ENCODE results near the gene MOV10. TPM values are rescaled to one million over a fixed set of nuclear protein-coding genes. Genes with fewer than 3 reads are reported as not detected.

MOV10 gene
- polyA plus RNA-seq, 1 donor from 2014 or later: 1.4 TPM

- Histone ChIP-seq H3K4me3 (ENCODE audit: low read length) (no peak overlapping the region), H3K9ac (ENCODE audit: low read length) (no peak overlapping the region), H4K20me1 (ENCODE audit: insufficient read depth) (no peaks in the 10 kb centered on the region), H3K27me3 (ENCODE audit: insufficient read depth, low read depth, low read length) (no peaks in the 10 kb centered on the region), H3K27ac (ENCODE audit: low read length) (no peak overlapping the region), H3F3A (ENCODE audit: insufficient read depth, low read length, poor library complexity, severe bottlenecking) (no peaks in the 10 kb centered on the region), H3K9me3 (ENCODE audit: low read length) (no peaks in the 10 kb centered on the region), H3K79me2 (replicated peaks; ENCODE audit: insufficient read depth, low read length) (no peaks in the 10 kb centered on the region), H3K9me2 (ENCODE audit: insufficient read depth, low read length) (no peaks in the 10 kb centered on the region), H3K36me3 (ENCODE audit: insufficient read depth, low read length) (no peaks in the 10 kb centered on the region), H3K4me2 (ENCODE audit: low read length) (no peak overlapping the region), H2AFZ (ENCODE audit: low read depth, low read length) (no peak overlapping the region)
- TF ChIP-seq CTCF (IDR thresholded peaks at IDR 0.05; ENCODE audit: poor library complexity, severe bottlenecking) (no peak), POLR2AphosphoS5 (IDR thresholded peaks at IDR 0.05) (no peak), REST (IDR thresholded peaks at IDR 0.05; ENCODE audit: borderline replicate concordance) (no peak), MXI1 (conservative IDR thresholded peaks at IDR 0.05; ENCODE audit: poor library complexity, severe bottlenecking) (no peak), TAF1 (IDR thresholded peaks at IDR 0.05; ENCODE audit: low read depth) (no peak), EZH2 (IDR thresholded peaks at IDR 0.05; ENCODE audit: borderline replicate concordance, insufficient read depth, low read length, poor library complexity, severe bottlenecking) (no peak), SMC3 (conservative IDR thresholded peaks at IDR 0.05; ENCODE audit: poor library complexity) (no peak), RAD21 (conservative IDR thresholded peaks at IDR 0.05) (no peak), EP300 (conservative IDR thresholded peaks at IDR 0.05; ENCODE audit: poor library complexity, severe bottlenecking) (no peak)
Measured at GRCh38 chr1:112698366-112699310, 24.2 kb downstream of the MOV10 start.

- TF ChIP-seq TAF1 (IDR thresholded peaks at IDR 0.05; ENCODE audit: low read depth) (no peak), MXI1 (conservative IDR thresholded peaks at IDR 0.05; ENCODE audit: poor library complexity, severe bottlenecking) (no peak), POLR2AphosphoS5 (IDR thresholded peaks at IDR 0.05) (no peak), SMC3 (conservative IDR thresholded peaks at IDR 0.05; ENCODE audit: poor library complexity) (no peak), EZH2 (IDR thresholded peaks at IDR 0.05; ENCODE audit: borderline replicate concordance, insufficient read depth, low read length, poor library complexity, severe bottlenecking) (no peak), EP300 (conservative IDR thresholded peaks at IDR 0.05; ENCODE audit: poor library complexity, severe bottlenecking) (no peak), CTCF (IDR thresholded peaks at IDR 0.05; ENCODE audit: poor library complexity, severe bottlenecking) (no peak), RAD21 (conservative IDR thresholded peaks at IDR 0.05) (no peak), REST (IDR thresholded peaks at IDR 0.05; ENCODE audit: borderline replicate concordance) (no peak)
Measured at GRCh38 chr1:112699425-112700144, 25.1 kb downstream of the MOV10 start.

More at GRCh38 chr1:112699425-112700144, 25.1 kb downstream of the MOV10 start:
- Histone ChIP-seq H4K20me1 (ENCODE audit: insufficient read depth) (no peaks in the 10 kb centered on the region), H3K4me3 (ENCODE audit: low read length) (no peak overlapping the region), H3K79me2 (replicated peaks; ENCODE audit: insufficient read depth, low read length) (no peaks in the 10 kb centered on the region), H3K9me3 (ENCODE audit: low read length) (no peaks in the 10 kb centered on the region), H3K27me3 (ENCODE audit: insufficient read depth, low read depth, low read length) (no peaks in the 10 kb centered on the region), H3K9ac (ENCODE audit: low read length) (no peak overlapping the region), H3K4me2 (ENCODE audit: low read length) (no peak overlapping the region), H3K36me3 (ENCODE audit: insufficient read depth, low read length) (no peaks in the 10 kb centered on the region), H3K27ac (ENCODE audit: low read length) (no peak overlapping the region), H3F3A (ENCODE audit: insufficient read depth, low read length, poor library complexity, severe bottlenecking) (no peaks in the 10 kb centered on the region), H2AFZ (ENCODE audit: low read depth, low read length) (no peak overlapping the region), H3K9me2 (ENCODE audit: insufficient read depth, low read length) (no peaks in the 10 kb centered on the region)
